Ishikawa (cell line): ENCODE results near the gene PPP1R27.

ENCODE experiments used
- CREB1 ChIP-seq: IDR thresholded peaks from 2 replicates; pipeline ENCODE4 v1.6.1; 2012; ENCODE audit warnings: low read depth
- EGR1 ChIP-seq: IDR thresholded peaks from 2 replicates; pipeline ENCODE4 v1.6.1; 2012
- MAX ChIP-seq: IDR thresholded peaks from 2 replicates; pipeline ENCODE4 v1.6.1; 2012
- NFIC ChIP-seq: IDR thresholded peaks from 2 replicates; pipeline ENCODE4 v1.6.1; 2012
- RAD21 ChIP-seq: IDR thresholded peaks from 2 replicates; pipeline ENCODE4 v1.6.1; 2012; ENCODE audit warnings: low read depth
- REST ChIP-seq: IDR thresholded peaks from 2 replicates; pipeline ENCODE4 v1.6.1; 2012; ENCODE audit warnings: low read depth, mild to moderate bottlenecking
- TAF1 ChIP-seq: IDR thresholded peaks from 2 replicates; pipeline ENCODE4 v1.6.1; 2012; ENCODE audit warnings: low read depth, mild to moderate bottlenecking
- USF1 ChIP-seq: IDR thresholded peaks from 2 replicates; pipeline ENCODE4 v1.6.1; 2012
- YY1 ChIP-seq: IDR thresholded peaks from 2 replicates; pipeline ENCODE4 v1.6.1; 2012; ENCODE audit warnings: low read depth
- ZBTB7A ChIP-seq: IDR thresholded peaks from 2 replicates; pipeline ENCODE4 v1.6.1; 2012; ENCODE audit warnings: low read depth

DNA sequence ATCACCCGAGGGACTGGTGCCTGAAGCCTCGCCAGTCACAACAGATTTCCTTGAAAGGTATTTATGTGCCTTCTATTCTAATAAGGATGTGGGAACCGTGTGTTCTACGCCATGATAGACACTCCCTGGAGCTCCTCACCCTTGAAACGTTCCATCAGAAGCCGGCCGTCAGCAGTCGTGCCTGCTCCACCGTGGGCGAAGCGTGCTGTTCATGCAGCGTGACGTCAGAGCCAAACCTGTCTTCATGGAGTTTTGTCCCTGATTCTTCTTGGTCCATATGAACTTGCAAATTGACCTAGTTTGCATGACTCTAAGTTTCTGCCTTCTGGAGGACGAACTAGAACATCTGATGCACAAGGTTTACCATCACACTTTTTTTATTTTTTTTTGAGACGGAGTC is 4.5 kb upstream of the PPP1R27 start:
- TF ChIP-seq RAD21 (no peak), EGR1 (no peak), NFIC (no peak), USF1 (no peak), CREB1 (no peak), MAX (no peak), TAF1 (no peak), REST (no peak), ZBTB7A (no peak), YY1 (no peak)
